IMR-90 (cell line): Measurements from ENCODE around the gene NFIA. TPM values are rescaled to one million over a fixed set of nuclear protein-coding genes. Genes with fewer than 3 reads are reported as not detected.

Source experiments
- ATAC-seq: fragments of 200-7000 bp; cut with Tn5 transposase; 2 replicates; pipeline ENCODE4 v1.9.1; 2020; ENCODE audit warnings: low read depth, mild to moderate bottlenecking, moderate library complexity
- BruUV-seq: library from RNA; stranded (reverse); fragments of 400-500 nt; replicated peaks from 2 replicates; lab custom pipeline; 2021; lab: Mats Ljungman, UMichigan
- CTCF ChIA-PET: fragments of 300-600 bp; formaldehyde crosslinking; extraction: SDS; loops from one replicate; lab custom pipeline; 2021; ENCODE audit warnings: antibody characterized with exemption; lab: Yijun Ruan, JAX
- POLR2A ChIA-PET: fragments of 300-600 bp; sonication (Branson Sonifier 250); formaldehyde crosslinking; loops from one replicate; lab custom pipeline; 2022; ENCODE audit warnings: antibody characterized with exemption; ENCODE audit not compliant: unreplicated experiment; lab: Charles Lee
- DNase-seq: peaks from one replicate; pipeline ENCODE4 v3.0.0; 2013
- H2AFZ ChIP-seq: replicated peaks from 2 replicates; pipeline ENCODE3; 2013; ENCODE audit warnings: low read length, mild to moderate bottlenecking; ENCODE audit not compliant: poor library complexity
- H2AK5ac ChIP-seq: 2 replicates; pipeline ENCODE4 v1.6.1; 2013; ENCODE audit warnings: low read depth, low read length, inconsistent platforms
- H2AK9ac ChIP-seq: replicated peaks from 2 replicates; pipeline ENCODE3; 2013; ENCODE audit warnings: mild to moderate bottlenecking, low read depth, low read length, moderate library complexity; ENCODE audit not compliant: poor library complexity
- H2BK120ac ChIP-seq: 2 replicates; pipeline ENCODE4 v1.6.1; 2013; ENCODE audit warnings: low read depth, low read length, inconsistent platforms
- H2BK15ac ChIP-seq: 3 replicates; pipeline ENCODE4 v1.6.1; 2013; ENCODE audit warnings: low read depth, low read length, inconsistent platforms
- H2BK20ac ChIP-seq: 2 replicates; pipeline ENCODE4 v1.6.1; 2013; ENCODE audit warnings: low read depth, mild to moderate bottlenecking, inconsistent platforms, low read length, moderate library complexity
- H2BK5ac ChIP-seq: 2 replicates; pipeline ENCODE4 v1.6.1; 2013; ENCODE audit warnings: mild to moderate bottlenecking, low read depth, low read length, inconsistent platforms; ENCODE audit not compliant: poor library complexity, severe bottlenecking
- H3K14ac ChIP-seq: replicated peaks from 2 replicates; pipeline ENCODE4 v1.6.1; 2013; ENCODE audit warnings: low read depth, low read length, inconsistent platforms
- H3K18ac ChIP-seq: 2 replicates; pipeline ENCODE4 v1.6.1; 2013; ENCODE audit warnings: low read depth, low read length, control low read depth
- H3K23ac ChIP-seq: 2 replicates; pipeline ENCODE4 v1.6.1; 2013; ENCODE audit warnings: low read depth, low read length, inconsistent platforms
- H3K27ac ChIP-seq: 2 replicates; pipeline ENCODE4 v1.5.1; 2013; ENCODE audit warnings: mild to moderate bottlenecking, control low read depth, low read length; ENCODE audit not compliant: insufficient read depth
- H3K27me3 ChIP-seq: 2 replicates; pipeline ENCODE4 v1.6.1; 2013; ENCODE audit warnings: low read length; ENCODE audit not compliant: control insufficient read depth, insufficient read depth
- H3K36me3 ChIP-seq: 2 replicates; pipeline ENCODE4 v1.6.1; 2013; ENCODE audit warnings: low read length, mixed read lengths; ENCODE audit not compliant: control insufficient read depth, insufficient read depth
- H3K4ac ChIP-seq: 2 replicates; pipeline ENCODE4 v1.6.1; 2013; ENCODE audit warnings: low read depth, low read length, inconsistent platforms
- H3K4me1 ChIP-seq: 2 replicates; pipeline ENCODE4 v1.6.1; 2013; ENCODE audit warnings: low read length, mixed read lengths; ENCODE audit not compliant: control insufficient read depth, insufficient read depth
- H3K4me2 ChIP-seq: 2 replicates; pipeline ENCODE4 v1.6.1; 2013; ENCODE audit warnings: low read depth, mild to moderate bottlenecking, control low read depth, low read length, moderate library complexity
- H3K4me3 ChIP-seq: 2 replicates; pipeline ENCODE4 v1.5.1; 2013; ENCODE audit warnings: low read depth, mild to moderate bottlenecking, control low read depth, low read length, moderate library complexity; ENCODE audit not compliant: insufficient read depth
- H3K56ac ChIP-seq: 2 replicates; pipeline ENCODE4 v1.6.1; 2013; ENCODE audit warnings: low read length, inconsistent platforms; ENCODE audit not compliant: insufficient read depth; ENCODE audit errors: extremely low read depth
- H3K79me1 ChIP-seq, 2 experiments: 2 replicates each; pipeline ENCODE4 v1.6.1; 2013; ENCODE audit warnings: low read length in 2 of 2, inconsistent platforms in 1 of 2, low read depth in 1 of 2
- H3K9ac ChIP-seq: 2 replicates; pipeline ENCODE4 v1.6.1; 2013; ENCODE audit warnings: low read depth, low read length, control low read depth
- H3K9me1 ChIP-seq: 2 replicates; pipeline ENCODE4 v1.6.1; 2013; ENCODE audit warnings: low read length, inconsistent platforms; ENCODE audit not compliant: insufficient read depth
- H3K9me3 ChIP-seq: 2 replicates; pipeline ENCODE4 v1.6.1; 2013; ENCODE audit warnings: low read length; ENCODE audit not compliant: control insufficient read depth, insufficient read depth
- H4K20me1 ChIP-seq: 2 replicates; pipeline ENCODE4 v1.6.1; 2013; ENCODE audit warnings: low read length, inconsistent platforms; ENCODE audit not compliant: insufficient read depth
- H4K5ac ChIP-seq: 2 replicates; pipeline ENCODE4 v1.6.1; 2013; ENCODE audit warnings: mild to moderate bottlenecking, low read depth, low read length, control low read depth
- H4K8ac ChIP-seq, 2 experiments: 2 replicates each; pipeline ENCODE4 v1.6.1; 2013; ENCODE audit warnings: low read depth in 2 of 2, low read length in 2 of 2, control low read depth in 1 of 2, inconsistent platforms in 1 of 2
- H4K91ac ChIP-seq: 2 replicates; pipeline ENCODE4 v1.6.1; 2013; ENCODE audit warnings: low read depth, low read length, inconsistent platforms; ENCODE audit not compliant: insufficient read depth
- BHLHE40 ChIP-seq: fragments of 150-350 bp; IDR thresholded peaks from 2 replicates; pipeline ENCODE4 v1.6.1; 2016; ENCODE audit warnings: mild to moderate bottlenecking, low read depth, low read length
- CEBPB ChIP-seq: IDR thresholded peaks from 2 replicates; pipeline ENCODE4 v1.6.1; 2012; ENCODE audit warnings: low read depth, low read length, improper control_type of control experiment
- CHD1 ChIP-seq: IDR thresholded peaks from 2 replicates; pipeline ENCODE4 v1.6.1; 2012; ENCODE audit warnings: low read depth, low read length, improper control_type of control experiment
- FOS ChIP-seq: fragments of 150-350 bp; IDR thresholded peaks from 2 replicates; pipeline ENCODE4 v1.6.1; 2016; ENCODE audit warnings: low read depth, low read length
- MAFK ChIP-seq: IDR thresholded peaks from 2 replicates; pipeline ENCODE4 v1.6.1; 2012; ENCODE audit warnings: low read depth, low read length, improper control_type of control experiment
- MAZ ChIP-seq: IDR thresholded peaks from 2 replicates; pipeline ENCODE4 v1.6.1; 2012; ENCODE audit warnings: low read depth, mild to moderate bottlenecking, low read length, improper control_type of control experiment, moderate library complexity, borderline replicate concordance
- MXI1 ChIP-seq: IDR thresholded peaks from 2 replicates; pipeline ENCODE4 v1.6.1; 2012; ENCODE audit warnings: low read depth, mild to moderate bottlenecking, low read length, moderate library complexity, borderline replicate concordance
- NFE2L2 ChIP-seq: fragments of 150-350 bp; IDR thresholded peaks from 2 replicates; pipeline ENCODE4 v1.6.1; 2016; ENCODE audit warnings: low read depth, mild to moderate bottlenecking, low read length
- POLR2A ChIP-seq: IDR thresholded peaks from 2 replicates; pipeline ENCODE4 v1.6.1; 2012; ENCODE audit warnings: mild to moderate bottlenecking, low read depth, low read length
- RAD21 ChIP-seq: IDR thresholded peaks from 2 replicates; pipeline ENCODE4 v1.6.1; 2012; ENCODE audit warnings: low read length, improper control_type of control experiment
- RCOR1 ChIP-seq: IDR thresholded peaks from 2 replicates; pipeline ENCODE4 v1.6.1; 2012; ENCODE audit warnings: mild to moderate bottlenecking, low read length, improper control_type of control experiment; ENCODE audit not compliant: insufficient replicate concordance
- RFX5 ChIP-seq: IDR thresholded peaks from 2 replicates; pipeline ENCODE4 v1.8.0; 2012; ENCODE audit warnings: low read depth, mild to moderate bottlenecking, low read length, moderate library complexity
- SMC3 ChIP-seq: fragments of 150-350 bp; IDR thresholded peaks from 2 replicates; pipeline ENCODE4 v1.6.1; 2016; ENCODE audit warnings: low read depth, mild to moderate bottlenecking, antibody characterized with exemption, low read length, moderate library complexity
- WGBS, 2 experiments: methylation state at CpG; one replicate each; pipeline versions ENCODE4 v1.1.5 to v1.1.7; 2013; ENCODE audit warnings: missing lambda C conversion rate in 2 of 2; ENCODE audit not compliant: insufficient read length in 1 of 2; ENCODE audit errors: extremely low coverage in 2 of 2; 5-methylcytosine and 5-hydroxymethylcytosine counted together
- dilution Hi-C: fragments of 300-500 bp; cut with HindIII; formaldehyde crosslinking; loops from one replicate; pipeline ENCODE4 v1.14.3; 2018; ENCODE audit warnings: low sequenced_read_pairs; ENCODE audit not compliant: unreplicated experiment
- in situ Hi-C: fragments of 300-500 bp; cut with MboI; formaldehyde crosslinking; loops from 3 replicates; pipeline ENCODE4 v1.14.3; 2019; ENCODE audit warnings: low sequenced_read_pairs, inconsistent platforms, mixed read lengths
- intact Hi-C: fragments of 100-400 bp; cut with micrococcal nuclease; formaldehyde crosslinking; loops from 2 replicates; pipeline ENCODE4 v1.10.0; 2022
- polyA plus RNA-seq, 3 experiments: library from polyadenylated mRNA; depleted of rRNA; stranded (reverse); fragments of >200 nt; gene quantifications; 2 replicates each; pipeline ENCODE4 v1.2.3, GENCODE V29; 2012; ENCODE audit warnings: low replicate concordance in 1 of 3
- total RNA-seq: library from RNA; depleted of rRNA; stranded (reverse); fragments of >200 nt; gene quantifications from 2 replicates; pipeline ENCODE4 v1.2.3, GENCODE V29; 2012
- TF ChIP-seq, protein P1 (sequence below): conservative IDR thresholded peaks from 2 replicates; pipeline ENCODE4 v1.5.1; 2012; ENCODE audit warnings: mild to moderate bottlenecking, low read depth, low read length, improper control_type of control experiment
- TF ChIP-seq, protein P2 (sequence below): fragments of 150-350 bp; IDR thresholded peaks from 2 replicates; pipeline ENCODE4 v1.6.1; 2016; ENCODE audit warnings: low read depth, mild to moderate bottlenecking, low read length, moderate library complexity, borderline replicate concordance
- TF ChIP-seq, protein P3 (sequence below): fragments of 150-350 bp; IDR thresholded peaks from 2 replicates; pipeline ENCODE4 v1.6.1; 2017; ENCODE audit warnings: mild to moderate bottlenecking, antibody characterized with exemption, low read length, low read depth

The NFIA gene
- total and polyA plus RNA-seq, 2 of the 4 experiments (the other 2 are of a cell fraction), result 1.6 to 2.2 TPM

DNA sequence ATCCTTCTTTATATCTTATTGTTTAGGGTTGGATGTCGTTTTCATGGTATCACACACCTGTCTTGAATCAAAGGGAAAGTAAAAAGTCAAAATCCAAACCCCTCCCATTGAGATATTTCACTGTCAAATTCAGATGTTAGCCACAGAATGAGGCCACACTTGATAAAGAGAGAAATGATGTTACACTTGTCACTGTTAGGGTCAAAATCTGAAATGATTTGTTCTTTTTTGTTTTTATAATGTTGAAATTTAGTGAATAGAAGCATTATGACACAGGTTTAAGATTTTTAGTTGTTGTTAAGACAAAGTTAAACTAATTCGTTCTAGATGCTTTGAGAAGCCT lies 13.1 kb downstream of the NFIA start:
- no peak overlapping the region for H2AFZ ChIP-seq
- H3K18ac ChIP-seq, result no peak overlapping the region
- no peaks in the 10 kb centered on the region for H3K79me1 ChIP-seq
- H3K14ac ChIP-seq, result no peak overlapping the region
- no peaks in the 10 kb centered on the region for H3K9me3 ChIP-seq
- no peak overlapping the region for H2AK9ac ChIP-seq
- H4K5ac ChIP-seq, result no peak overlapping the region
- no peak overlapping the region for H3K4ac ChIP-seq
- H4K20me1 ChIP-seq, result no peaks in the 10 kb centered on the region
- no peak overlapping the region for H2BK20ac ChIP-seq
- H3K9ac ChIP-seq, result no peak overlapping the region
- H2AK5ac ChIP-seq, result no peak overlapping the region
- dilution Hi-C loops, result no loop called here
- no peak overlapping the region for H2BK5ac ChIP-seq
- H3K56ac ChIP-seq, result no peak overlapping the region
- H3K4me3 ChIP-seq, result no peak overlapping the region
- H4K8ac ChIP-seq, result no peak overlapping the region
- DNase-seq (no peak), ATAC-seq (no peak)
- no peaks in the 10 kb centered on the region for H3K36me3 ChIP-seq
- H3K27me3 ChIP-seq, result no peaks in the 10 kb centered on the region
- ChIA-PET POLR2A (no interaction called here), CTCF (no interaction called here)
- H2BK15ac ChIP-seq, result no peak overlapping the region
- H4K91ac ChIP-seq, result no peak overlapping the region
- no TSS peak for BruUV-seq
- no peak overlapping the region for H3K4me2 ChIP-seq
- H2BK120ac ChIP-seq, result no peak overlapping the region
- intact Hi-C loops, result no loop called here
- TF ChIP-seq SMC3 (no peak), RCOR1 (no peak), RFX5 (no peak), POLR2A (no peak), RAD21 (no peak), MXI1 (no peak), CHD1 (no peak), FOS (no peak), BHLHE40 (no peak), NFE2L2 (no peak), CEBPB (no peak), MAZ (no peak), MAFK (no peak)
- TF ChIP-seq, protein P1, sequence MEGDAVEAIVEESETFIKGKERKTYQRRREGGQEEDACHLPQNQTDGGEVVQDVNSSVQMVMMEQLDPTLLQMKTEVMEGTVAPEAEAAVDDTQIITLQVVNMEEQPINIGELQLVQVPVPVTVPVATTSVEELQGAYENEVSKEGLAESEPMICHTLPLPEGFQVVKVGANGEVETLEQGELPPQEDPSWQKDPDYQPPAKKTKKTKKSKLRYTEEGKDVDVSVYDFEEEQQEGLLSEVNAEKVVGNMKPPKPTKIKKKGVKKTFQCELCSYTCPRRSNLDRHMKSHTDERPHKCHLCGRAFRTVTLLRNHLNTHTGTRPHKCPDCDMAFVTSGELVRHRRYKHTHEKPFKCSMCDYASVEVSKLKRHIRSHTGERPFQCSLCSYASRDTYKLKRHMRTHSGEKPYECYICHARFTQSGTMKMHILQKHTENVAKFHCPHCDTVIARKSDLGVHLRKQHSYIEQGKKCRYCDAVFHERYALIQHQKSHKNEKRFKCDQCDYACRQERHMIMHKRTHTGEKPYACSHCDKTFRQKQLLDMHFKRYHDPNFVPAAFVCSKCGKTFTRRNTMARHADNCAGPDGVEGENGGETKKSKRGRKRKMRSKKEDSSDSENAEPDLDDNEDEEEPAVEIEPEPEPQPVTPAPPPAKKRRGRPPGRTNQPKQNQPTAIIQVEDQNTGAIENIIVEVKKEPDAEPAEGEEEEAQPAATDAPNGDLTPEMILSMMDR, result no peak
- TF ChIP-seq, protein P2, sequence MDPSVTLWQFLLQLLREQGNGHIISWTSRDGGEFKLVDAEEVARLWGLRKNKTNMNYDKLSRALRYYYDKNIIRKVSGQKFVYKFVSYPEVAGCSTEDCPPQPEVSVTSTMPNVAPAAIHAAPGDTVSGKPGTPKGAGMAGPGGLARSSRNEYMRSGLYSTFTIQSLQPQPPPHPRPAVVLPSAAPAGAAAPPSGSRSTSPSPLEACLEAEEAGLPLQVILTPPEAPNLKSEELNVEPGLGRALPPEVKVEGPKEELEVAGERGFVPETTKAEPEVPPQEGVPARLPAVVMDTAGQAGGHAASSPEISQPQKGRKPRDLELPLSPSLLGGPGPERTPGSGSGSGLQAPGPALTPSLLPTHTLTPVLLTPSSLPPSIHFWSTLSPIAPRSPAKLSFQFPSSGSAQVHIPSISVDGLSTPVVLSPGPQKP, result no peak
- TF ChIP-seq, protein P3, sequence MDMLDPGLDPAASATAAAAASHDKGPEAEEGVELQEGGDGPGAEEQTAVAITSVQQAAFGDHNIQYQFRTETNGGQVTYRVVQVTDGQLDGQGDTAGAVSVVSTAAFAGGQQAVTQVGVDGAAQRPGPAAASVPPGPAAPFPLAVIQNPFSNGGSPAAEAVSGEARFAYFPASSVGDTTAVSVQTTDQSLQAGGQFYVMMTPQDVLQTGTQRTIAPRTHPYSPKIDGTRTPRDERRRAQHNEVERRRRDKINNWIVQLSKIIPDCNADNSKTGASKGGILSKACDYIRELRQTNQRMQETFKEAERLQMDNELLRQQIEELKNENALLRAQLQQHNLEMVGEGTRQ, result no peak
- no peak overlapping the region for H3K27ac ChIP-seq
- in situ Hi-C loops, result no loop called here
- H3K9me1 ChIP-seq, result no peaks in the 10 kb centered on the region
- no peak overlapping the region for H3K23ac ChIP-seq
- no CpG with 5 or more reads among the region's 2 CpGs for WGBS, 2 experiments
- no peaks in the 10 kb centered on the region for H3K4me1 ChIP-seq
